Ramos (cell line): ENCODE data around the gene CCR1.

Experiments
- in situ Hi-C: fragments of 300-500 bp; cut with MboI; formaldehyde crosslinking; loops from one replicate; pipeline ENCODE4 v1.14.3; 2022; ENCODE audit warnings: low sequenced_read_pairs; ENCODE audit not compliant: unreplicated experiment

CCR1 gene

GRCh38 chr3:46208167-46208704 is at the start of gene CCR1:
CCR1 (minus strand) TSS chr3:46208313; CDS start chr3:46204313, 4,000 bp downstream.
- in situ Hi-C loops: loop anchor here (10.0 kb wide), 1 partner anchor 273 kb away; no protein-coding TSS in a partner anchor

GRCh38 chr3:46252980-46253379 is 44.9 kb upstream of the CCR1 start:
- in situ Hi-C loops: no loop called here

DNA sequence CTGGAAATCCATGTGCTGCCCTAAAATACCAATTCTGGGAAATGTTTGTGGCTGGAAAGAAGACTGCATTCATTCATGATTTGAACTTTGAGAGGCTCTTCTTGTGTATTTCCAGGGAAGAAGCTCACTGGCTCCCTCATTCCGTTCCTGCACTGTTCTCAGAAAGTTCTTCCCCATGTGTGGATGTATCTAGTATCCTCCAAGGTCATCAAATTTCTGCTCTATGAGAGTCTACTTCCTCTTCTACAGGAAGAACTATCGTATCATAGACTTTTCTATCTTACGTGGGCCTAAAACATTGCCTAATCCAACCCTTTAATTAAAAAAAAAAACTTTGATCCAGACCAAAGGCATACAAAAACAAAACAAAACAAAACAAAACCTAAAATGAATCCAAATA is 37.0 kb upstream of the CCR1 start:
- in situ Hi-C loops: no loop called here

- in situ Hi-C loops: no loop called here
These were observed 35.4 kb upstream of the CCR1 start for GRCh38 chr3:46243560-46243959.

DNA sequence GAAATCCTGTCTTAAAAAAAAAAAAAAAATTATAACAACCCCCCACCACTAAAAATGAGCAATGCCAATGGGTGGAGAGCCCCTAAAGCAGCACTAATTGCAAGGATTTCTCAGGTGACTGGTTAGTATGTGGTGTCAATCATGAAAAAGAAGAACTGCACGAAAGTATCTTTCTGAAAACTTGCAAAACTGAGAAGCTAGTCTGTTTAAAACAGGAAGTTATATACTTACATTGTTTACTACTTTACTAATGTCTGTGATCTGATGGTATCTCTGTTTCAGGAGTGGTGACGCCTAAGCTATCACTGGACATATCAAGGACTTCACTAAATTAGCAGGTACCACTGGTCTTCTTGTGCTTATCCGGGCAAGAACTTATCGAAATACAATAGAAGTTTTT is 34.0 kb upstream of the CCR1 start, which contains the start of gene CCR3:
Gene CCR3 (plus strand): TSS at position 341 of the 400 bp plus-strand sequence. CDS start 22,699 bp downstream, outside the sequence.
- in situ Hi-C loops: no loop called here

DNA sequence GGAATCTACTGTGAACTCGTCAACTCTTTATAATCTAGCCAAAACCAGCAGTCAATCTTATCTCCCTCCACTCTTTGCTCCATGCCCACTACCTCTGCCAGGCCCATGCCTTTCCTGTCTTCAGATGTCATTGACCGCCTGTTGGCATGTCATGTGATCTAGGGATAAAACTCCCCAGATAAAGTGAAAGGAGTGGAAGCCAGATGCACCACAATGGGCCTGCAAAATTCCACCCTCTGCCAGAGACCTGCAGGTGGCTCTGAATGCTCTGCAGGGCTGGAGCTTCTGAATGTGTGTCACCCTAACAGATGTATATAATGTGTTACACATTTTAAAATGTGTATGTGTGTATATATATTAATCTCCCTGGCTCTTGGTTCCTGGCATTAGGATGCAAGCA is 31.8 kb upstream of the CCR1 start:
- in situ Hi-C loops: no loop called here

- in situ Hi-C loops: no loop called here
These were observed 31.3 kb upstream of the CCR1 start for GRCh38 chr3:46239301-46239938.

DNA sequence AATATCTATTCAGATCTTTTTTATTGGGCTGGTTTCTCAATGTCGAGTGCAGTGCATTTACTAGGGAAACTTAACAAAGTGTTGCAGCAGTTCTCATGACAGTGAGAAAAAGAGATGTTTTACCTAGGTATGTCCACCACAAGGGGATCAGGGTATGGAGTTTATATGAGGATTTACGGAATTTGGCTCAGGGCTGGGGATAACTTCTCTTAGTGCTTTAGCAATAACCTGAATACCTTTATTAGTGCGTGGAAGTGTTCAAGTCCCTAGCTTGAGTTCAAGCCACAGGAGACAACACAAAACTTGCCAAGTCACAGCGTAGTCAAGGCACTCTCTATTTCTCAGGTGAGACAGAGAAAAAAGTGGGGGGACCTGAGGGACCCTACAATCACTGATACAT is 30.3 kb upstream of the CCR1 start:
- in situ Hi-C loops: no loop called here

DNA sequence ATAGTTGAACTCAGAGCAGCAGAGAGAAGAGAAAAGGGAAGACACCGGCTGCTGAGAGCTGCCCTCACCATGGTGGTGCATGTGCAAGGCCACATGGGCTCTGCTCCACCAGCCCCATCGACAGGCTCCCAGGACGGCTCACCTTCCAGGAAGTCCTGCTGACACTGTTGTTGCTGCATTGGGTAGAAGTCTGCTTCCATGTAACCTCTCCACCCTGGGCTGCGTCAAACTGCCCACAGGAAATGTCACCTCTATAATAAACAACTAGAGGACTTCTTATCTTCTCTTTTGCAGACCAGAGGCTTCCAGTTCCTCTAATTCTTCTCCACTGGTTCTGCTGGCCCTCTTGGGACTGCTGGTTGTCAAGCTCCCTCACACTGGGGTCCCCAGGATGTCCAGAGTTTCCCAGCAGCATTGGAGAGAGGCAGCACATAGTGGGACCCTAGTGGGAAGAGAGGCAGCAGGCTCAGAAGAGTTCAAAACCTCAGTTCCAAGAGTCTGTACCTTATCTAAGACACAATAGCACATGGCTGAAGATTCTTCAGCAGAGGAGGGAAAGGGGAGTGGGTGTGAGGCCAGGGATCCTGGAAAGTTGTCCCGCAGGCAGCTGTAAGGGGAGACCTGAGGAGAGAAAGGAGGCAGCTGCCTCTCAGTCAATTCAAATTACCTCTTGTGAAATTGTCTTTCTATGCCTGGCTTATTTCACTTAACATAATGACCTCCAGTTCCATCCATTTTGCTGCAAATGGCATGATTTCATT is 28.4 kb upstream of the CCR1 start:
- in situ Hi-C loops: no loop called here

- in situ Hi-C loops: no loop called here
These were observed 27.3 kb upstream of the CCR1 start for GRCh38 chr3:46235425-46235824.

- in situ Hi-C loops: no loop called here
These were observed 25.1 kb upstream of the CCR1 start for GRCh38 chr3:46233194-46233593.

DNA sequence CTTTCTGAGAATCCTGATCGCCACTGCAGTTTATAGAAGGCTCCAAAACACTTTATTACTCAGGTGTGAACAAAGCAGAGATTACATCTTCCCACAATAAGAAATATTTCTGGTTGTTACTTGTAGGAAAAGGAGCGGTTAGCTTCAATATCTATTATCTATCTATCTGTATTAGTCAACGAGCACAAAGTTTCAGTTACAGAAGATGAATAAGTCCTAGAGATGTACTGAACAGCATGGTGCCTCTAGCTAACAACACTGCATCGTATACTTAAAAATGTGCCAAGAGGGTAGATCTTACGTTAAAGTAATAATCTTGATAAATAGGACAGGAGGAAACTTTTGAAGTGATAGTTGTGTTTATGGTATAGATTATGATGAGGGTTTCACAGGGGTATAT is 23.2 kb upstream of the CCR1 start:
- in situ Hi-C loops: no loop called here

DNA sequence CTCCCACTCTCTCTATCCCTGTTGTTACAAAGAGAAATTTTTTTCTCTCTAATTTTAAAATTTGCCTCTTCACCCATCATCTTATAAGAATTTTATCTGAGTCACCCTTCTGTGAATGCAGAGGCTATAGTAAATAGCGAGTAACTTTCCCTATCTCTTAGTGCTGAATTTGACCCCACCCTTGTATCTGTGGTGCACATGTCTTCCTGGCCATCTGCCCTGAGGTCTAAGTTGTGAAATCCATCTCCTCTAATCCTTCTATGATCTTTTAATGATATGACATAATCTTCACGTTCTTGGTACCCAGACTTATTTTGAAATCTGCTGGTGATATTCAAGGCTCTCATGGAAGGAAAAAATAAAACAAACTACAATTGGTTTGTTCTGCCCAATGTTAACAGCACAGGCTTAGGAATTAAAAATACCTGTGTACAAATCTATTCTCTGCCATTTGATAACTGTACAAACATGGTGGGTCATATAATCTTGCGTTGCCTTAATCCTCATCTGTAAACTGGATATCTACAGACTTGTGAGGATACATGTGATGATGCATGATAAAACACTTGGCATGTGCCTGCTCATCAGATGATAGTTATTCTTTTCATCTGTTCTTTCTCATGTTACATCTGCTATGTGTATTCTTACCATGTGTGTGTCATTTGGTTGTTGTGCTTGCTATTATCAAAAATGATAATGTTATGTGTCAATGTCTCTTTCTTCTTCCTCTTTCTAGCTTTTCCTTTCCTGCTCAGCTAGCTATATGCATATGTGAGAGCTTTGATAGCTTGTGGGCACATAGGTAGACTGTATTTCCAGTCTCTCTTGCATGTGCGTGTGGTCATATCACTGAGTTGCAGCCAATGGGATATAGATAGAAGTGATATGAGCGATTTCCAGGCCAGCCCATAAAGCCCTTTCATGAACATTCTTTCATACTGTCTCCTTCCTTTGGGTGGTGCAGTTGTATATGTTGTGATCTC is 20.4 kb upstream of the CCR1 start:
- in situ Hi-C loops: no loop called here

DNA sequence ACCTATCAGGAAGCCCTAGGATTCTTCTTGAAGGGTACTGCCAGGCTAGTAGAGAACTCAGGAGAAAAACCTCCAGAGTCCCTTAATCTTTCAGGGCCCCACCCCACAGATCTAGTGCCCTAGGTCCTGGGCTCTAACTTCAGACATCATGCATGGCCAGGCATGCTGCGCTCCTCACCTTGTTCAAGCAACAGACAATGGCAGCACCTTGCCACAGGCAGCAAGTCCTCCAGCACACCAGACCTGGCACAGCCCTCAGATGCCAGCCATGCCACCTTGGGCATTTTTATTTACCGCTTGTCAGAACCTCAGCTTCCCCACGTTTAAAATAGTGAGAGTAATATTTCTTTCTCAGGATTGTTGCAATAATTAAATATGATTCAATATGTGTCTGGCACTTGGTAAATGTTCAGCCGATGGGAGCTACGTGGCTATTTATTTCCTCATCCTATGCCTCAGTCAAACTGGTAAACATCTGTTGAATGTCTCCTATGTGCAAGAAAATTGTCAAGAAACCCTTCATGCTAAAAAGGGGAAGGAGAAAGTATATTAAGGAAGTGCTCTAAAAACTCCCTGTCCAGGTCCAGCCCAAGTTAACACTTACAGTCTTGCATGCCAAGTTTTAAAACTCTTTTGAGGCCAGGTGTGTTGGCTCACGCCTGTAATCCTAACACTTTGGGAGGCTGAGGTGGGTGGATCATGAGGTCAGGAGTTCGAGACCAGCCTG is 14.5 kb upstream of the CCR1 start:
- in situ Hi-C loops: no loop called here

GRCh38 chr3:46221938-46222337 is 13.8 kb upstream of the CCR1 start:
- in situ Hi-C loops: no loop called here

GRCh38 chr3:46221391-46221790 is 13.3 kb upstream of the CCR1 start:
- in situ Hi-C loops: no loop called here

DNA sequence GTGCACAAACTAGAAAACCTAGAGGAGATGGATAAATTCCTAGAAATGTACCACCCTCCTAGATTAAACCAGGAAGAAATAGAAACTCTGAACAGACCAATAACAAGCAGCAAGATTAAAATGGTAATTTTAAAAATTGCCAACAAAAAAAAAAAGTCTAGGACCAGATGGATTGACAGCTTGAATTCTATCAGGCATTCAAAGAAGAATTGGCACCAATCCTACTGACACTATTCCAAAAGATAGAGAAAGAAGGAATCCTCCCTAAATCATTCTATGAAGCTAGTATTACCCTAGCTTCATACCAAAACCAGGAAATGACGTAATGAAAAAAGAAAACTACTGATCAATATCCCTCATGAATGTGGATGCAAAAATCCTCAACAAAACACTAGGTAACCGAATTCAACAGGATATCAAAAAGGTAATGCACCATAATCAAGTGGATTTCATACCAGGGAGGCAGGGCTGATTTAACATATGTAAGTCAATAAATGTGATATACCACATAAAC is 10.1 kb upstream of the CCR1 start:
- in situ Hi-C loops: no loop called here

DNA sequence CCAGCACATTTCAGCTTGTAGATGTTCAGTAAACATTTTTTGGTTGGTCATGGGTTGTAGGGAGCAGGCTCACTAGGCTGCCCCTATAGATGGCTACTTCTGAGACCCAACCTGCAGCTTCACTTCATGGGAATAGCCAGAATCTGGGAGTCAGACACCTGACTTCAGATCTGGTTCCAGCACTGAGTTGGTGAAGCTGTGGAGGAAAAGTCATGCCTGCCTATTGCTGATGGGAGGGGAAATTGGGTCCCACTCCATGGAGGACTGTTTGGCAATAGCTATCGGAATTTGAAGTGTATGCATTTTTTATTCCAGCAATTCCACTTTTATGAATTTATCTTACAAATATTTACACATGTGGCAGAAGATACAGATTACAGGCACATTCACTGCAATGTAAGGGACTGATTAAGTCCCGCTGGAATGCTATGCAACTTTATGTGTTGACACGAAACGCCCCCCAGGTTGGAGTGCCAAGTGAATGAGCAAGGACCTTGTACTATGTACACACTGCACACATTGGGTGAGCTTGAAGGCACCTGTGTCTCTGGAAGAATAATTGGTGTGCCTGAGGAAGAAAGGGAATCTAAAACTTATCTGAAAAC is 7.8 kb upstream of the CCR1 start:
- in situ Hi-C loops: no loop called here

DNA sequence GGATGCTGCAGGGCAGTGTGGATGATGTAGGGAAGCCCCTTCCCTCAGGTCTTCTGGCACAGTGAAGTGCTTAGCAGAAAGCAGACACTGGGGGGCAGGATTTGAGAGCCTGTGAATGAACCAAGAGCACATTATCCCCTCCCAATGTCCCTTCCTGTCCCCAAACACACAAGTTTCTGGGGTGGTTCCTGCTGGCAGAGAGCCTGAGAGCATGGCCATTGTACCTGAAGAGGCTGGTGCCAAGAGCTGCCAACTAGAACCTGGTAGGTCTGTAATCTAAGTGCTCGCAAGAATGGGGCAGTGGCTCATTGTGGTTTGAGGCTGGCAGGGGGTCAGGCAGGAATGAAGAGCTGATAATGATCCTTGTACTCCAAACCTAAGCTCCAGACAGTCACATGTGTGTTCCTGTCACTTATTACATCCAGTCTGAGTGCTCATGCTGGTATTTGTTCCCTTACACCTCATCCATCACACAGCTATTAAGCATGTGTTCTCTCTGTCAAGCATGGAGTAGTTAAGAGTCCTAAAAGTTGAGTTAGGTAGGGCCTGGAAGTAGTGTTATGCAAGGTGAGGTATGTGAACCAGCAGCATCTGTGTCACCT is 6.7 kb upstream of the CCR1 start:
- in situ Hi-C loops: no loop called here
